Erythroblast (primary cell): Measurements from ENCODE around the gene SULF2.

Source experiments
- GATA1 ChIP-seq: IDR thresholded peaks from 2 replicates; pipeline ENCODE4 v1.6.1; 2011; ENCODE audit warnings: low read depth, mild to moderate bottlenecking, control low read depth, low read length, moderate library complexity
- POLR2A ChIP-seq: IDR thresholded peaks from 2 replicates; pipeline ENCODE4 v1.6.1; 2011; ENCODE audit warnings: mild to moderate bottlenecking, low read length

GRCh38 chr20:47754388-47754715 is 30.9 kb downstream of the SULF2 start:
- no peak for TF ChIP-seq POLR2A
- TF ChIP-seq GATA1, result no peak
